Endothelial cell of umbilical vein (primary cell): ENCODE data around the gene NANOGP8.

Source experiments
- CTCF ChIP-seq, 2 donors: IDR thresholded peaks; 1 replicate in 1 of 2; 2 replicates in 1 of 2; pipeline ENCODE4 v1.5.1; 2011; ENCODE audit warnings: low read length in 2 of 2, mild to moderate bottlenecking in 2 of 2, moderate library complexity in 2 of 2, control low read depth in 1 of 2, inconsistent platforms in 1 of 2, low read depth in 1 of 2; ENCODE audit not compliant: insufficient read depth in 1 of 2; ENCODE audit errors: extremely low read depth in 1 of 2
- GATA2 ChIP-seq: IDR thresholded peaks from 2 replicates; pipeline ENCODE4 v1.7.0; 2011; ENCODE audit warnings: low read depth, mild to moderate bottlenecking, moderate library complexity, mixed read lengths, low read length; ENCODE audit not compliant: insufficient read length, insufficient read depth

- TF ChIP-seq CTCF (IDR thresholded peaks at IDR 0.05; ENCODE audit: extremely low read depth in 1 of 2, insufficient read depth in 1 of 2, low read depth in 1 of 2, low read length in 2 of 2) (no peak), GATA2 (no peak)
Observed at GRCh38 chr15:35108453-35108852, 23.4 kb upstream of the NANOGP8 start.
